HG03103 (cell line): ENCODE data around the gene TNFAIP8L1.
A peak's percentile ranks its signal among the peaks of the same experiment; 100 is the strongest.

Experiments
- ATAC-seq: cut with Tn5 transposase; IDR thresholded peaks from one replicate; pipeline ENCODE4 v1.9.1; 2021; ENCODE audit warnings: low read depth; ENCODE audit not compliant: unreplicated experiment

The TNFAIP8L1 gene

GRCh38 chr19:4647676-4648644 lies 8.6 kb downstream of the TNFAIP8L1 start:
- ATAC-seq: no peak

GRCh38 chr19:4649392-4650047 lies 10.2 kb downstream of the TNFAIP8L1 start:
- ATAC-seq: no peak

GRCh38 chr19:4650159-4650558 lies 10.8 kb downstream of the TNFAIP8L1 start:
- ATAC-seq: no peak

DNA sequence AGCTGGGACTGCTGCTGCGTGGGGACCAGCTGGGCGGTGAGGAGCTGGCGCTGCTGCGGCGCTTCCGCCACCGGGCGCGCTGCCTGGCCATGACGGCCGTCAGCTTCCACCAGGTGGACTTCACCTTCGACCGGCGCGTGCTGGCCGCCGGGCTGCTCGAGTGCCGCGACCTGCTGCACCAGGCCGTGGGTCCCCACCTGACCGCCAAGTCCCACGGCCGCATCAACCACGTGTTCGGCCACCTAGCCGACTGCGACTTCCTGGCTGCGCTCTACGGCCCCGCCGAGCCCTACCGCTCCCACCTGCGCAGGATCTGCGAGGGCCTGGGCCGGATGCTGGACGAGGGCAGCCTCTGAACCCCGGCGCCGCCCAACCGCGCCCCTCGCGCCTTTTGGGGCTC lies 12.8 kb downstream of the TNFAIP8L1 start:
- ATAC-seq: no peak

DNA sequence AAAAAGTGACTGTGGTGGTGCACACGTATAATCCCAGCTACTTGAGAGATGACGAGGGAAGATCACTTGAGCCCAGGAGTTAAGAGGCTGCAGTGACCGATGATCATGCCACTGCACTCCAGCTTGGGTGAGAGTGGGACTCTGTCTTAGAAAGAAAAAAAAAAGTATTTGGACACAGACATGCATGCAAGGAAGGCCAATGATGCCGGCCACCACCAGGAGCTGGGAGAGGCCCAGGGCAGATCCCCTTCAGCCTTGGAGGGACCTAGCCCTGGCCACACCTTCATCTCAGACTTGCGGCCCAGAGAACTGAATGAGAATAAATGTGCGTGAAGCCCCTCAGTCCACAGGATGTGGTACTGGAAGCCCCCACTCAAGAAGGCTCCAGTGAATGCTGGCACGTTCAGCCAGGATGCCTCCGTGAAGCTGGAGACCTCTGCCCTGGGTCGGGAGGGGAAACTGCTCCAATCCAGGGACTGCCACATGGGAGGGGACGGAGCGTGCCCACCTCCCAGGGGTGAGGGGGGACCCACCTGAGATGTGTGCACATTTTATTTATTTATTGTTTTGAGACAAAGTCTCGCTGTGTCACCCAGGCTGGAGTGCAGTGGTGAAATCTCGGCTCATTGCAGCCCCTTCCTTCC lies 14.6 kb downstream of the TNFAIP8L1 start:
- no peak for ATAC-seq

DNA sequence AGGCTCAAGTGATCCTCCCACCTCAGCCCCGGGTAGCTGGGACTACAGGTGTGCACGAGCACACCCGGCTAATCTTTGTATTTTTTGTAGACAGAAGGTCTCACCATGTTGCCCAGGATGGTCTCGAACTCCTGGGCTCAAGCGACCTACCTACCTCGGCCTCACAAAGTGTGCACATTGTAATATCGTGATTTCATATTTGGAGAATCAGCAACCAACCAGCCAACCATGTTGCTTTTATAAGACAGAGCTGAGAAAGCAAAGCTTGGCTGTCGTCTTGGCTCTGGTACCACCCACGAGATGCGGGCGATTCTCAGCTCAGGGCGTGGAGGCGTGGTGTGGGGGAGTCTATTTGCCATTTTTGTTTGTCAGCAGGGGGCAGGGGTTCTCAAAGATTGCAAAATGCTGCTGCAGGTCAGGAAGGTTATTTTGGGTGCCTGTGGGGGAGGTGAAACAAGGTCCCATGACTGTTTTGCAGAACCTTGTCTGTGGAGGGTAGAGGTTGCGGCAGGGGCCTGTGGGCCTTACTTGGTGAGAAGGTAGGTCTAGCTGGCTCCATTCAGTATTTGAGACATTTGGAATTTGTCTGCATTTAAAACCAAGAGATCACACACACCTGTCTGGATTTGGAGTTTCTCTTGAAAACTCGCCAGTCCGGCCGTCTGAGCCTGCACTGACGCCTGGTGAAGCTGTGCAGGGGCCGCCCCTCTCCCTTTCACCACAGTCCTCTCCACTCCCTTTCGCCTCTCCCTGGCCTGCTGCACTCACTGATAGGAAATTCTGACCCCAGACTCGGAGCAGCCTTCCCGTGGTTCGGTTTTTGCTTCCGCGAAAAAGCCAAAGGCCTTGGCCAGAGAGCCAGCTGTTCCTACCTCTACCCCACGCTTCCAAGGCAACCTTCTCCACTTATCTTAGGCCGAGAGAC lies 15.4 kb downstream of the TNFAIP8L1 start:
- no peak for ATAC-seq

DNA sequence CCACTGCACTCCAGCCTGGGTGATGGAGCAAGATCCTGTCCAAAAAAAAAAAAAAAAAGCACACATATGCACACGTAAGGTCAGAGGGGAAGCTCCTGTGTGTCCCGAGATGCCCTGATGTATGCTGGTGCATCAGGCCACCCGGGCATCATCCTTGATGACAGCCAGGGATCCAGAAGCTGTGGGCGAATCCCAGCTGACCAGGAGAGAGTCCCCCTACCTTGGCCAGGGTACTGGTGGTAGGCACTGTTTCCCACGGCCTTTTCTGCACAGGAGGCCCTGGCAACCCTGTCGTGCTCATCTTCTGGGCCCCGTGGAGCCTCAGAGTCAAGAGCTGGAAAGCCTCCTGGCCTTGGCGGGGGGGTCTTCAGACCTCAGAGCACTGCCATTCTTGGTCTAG lies 16.8 kb downstream of the TNFAIP8L1 start:
- ATAC-seq: no peak

- ATAC-seq: no peak
These were observed 17.9 kb downstream of the TNFAIP8L1 start for GRCh38 chr19:4657262-4657661.

DNA sequence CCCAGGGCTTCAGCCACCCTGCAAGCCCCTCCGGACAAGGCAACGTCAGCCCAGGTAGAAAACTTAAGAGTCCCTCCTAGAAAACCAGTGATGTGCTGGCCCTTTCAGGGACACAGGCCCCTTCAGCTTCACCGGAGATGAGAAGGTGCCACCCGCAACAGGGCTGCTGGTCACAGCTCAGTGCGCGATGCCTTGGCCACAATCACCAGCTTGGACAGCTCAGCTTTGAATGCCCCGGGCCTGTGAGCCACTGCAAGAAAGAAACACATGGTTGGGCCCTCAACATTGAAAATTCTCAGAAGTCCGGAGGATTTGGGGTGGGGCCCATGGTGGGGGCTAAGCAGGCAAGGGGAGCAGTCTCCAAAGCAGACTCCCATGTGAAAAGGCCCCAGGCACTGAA lies 18.5 kb downstream of the TNFAIP8L1 start:
- ATAC-seq: no peak

- no peak for ATAC-seq
These were observed 21.0 kb downstream of the TNFAIP8L1 start for GRCh38 chr19:4660181-4660791.

GRCh38 chr19:4660993-4661392 lies 21.7 kb downstream of the TNFAIP8L1 start:
- ATAC-seq: no peak

DNA sequence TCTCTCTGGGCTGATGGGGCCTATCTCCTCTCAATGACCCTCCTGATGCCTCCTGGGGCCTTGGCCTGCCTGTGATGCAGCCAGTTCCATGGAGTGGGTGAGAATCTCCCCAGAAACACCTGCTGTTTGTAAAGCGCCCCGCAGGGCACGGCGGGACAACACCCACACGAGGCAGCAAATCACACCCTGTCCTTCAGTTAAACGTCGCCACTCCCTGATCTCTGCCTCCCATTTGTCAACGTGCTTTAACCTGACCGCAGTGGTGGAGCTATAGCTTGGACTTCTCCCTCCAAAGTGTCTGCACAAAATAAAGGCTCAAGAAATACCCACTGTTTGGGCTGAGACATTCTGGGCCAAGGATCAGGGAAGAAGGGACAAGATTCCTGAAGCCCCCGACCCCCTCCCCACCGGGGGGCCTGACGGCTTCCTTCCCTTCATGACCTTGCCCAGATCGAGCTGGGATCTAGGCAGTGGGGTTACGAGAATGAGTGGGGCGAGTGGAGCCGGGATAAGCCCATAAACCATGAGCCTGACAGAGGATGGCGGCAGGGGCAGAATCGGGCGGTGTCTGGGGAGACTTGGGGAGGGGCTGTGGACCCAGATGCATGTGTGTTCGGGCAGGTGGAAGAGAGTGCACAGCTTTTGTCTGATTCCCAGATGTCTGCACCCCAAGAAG lies 22.8 kb downstream of the TNFAIP8L1 start:
- ATAC-seq: no peak

- no peak for ATAC-seq
These were observed 23.5 kb downstream of the TNFAIP8L1 start for GRCh38 chr19:4662812-4663211.

DNA sequence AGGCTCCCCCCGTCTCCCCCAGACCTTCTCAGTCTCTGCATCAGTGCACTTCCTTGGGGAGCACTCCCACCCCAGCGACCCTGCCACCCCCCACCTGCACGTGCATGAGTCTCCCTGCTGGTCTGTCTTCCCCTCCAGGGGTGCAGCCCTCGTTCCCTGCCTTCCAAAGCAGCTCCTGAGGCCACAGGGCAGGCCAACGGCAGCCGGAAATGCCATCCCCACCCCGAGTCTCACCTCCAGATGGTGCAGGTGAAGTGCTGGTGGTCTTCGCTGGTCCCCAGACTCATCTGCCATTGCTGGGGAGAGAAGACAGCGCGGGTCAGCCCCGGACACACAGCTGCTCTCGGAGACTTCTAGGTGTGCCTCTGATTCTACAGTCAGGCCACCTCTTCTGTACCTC lies 25.3 kb downstream of the TNFAIP8L1 start:
- no peak for ATAC-seq

GRCh38 chr19:4669723-4670480 lies 30.6 kb downstream of the TNFAIP8L1 start, which contains the start of gene MYDGF:
TSS of gene MYDGF (minus strand) at chr19:4670342. CDS start at chr19:4670334, 8 bp downstream.
- peak; percentile 86 for ATAC-seq

- ATAC-seq: no peak
These were observed 32.0 kb downstream of the TNFAIP8L1 start for GRCh38 chr19:4671185-4671851.

- no peak for ATAC-seq
These were observed 33.9 kb downstream of the TNFAIP8L1 start for GRCh38 chr19:4673216-4673615.

- no peak for ATAC-seq
These were observed 34.4 kb downstream of the TNFAIP8L1 start for GRCh38 chr19:4673726-4674125.
